Liver (tissue), 9 donors: Measurements from ENCODE around the gene TTC39A. TPM values are rescaled to one million over a fixed set of nuclear protein-coding genes. Genes with fewer than 3 reads are reported as not detected.

Source experiments
- DNase-seq: peaks from one replicate; pipeline ENCODE4 v3.0.0-alpha.2; 2017; ENCODE audit warnings: low spot score
- H3K27ac ChIP-seq, 2 donors: one replicate each; pipeline ENCODE4 v1.7.0; 2013; ENCODE audit warnings: inconsistent platforms in 2 of 2, low read length in 2 of 2, control low read depth in 1 of 2, low read depth in 1 of 2, mild to moderate bottlenecking in 1 of 2
- H3K27me3 ChIP-seq, 4 donors: one replicate each; pipeline versions ENCODE4 v1.6.1 to v1.7.0; 2013; ENCODE audit warnings: low read length in 3 of 4, inconsistent platforms in 1 of 4, mild to moderate bottlenecking in 1 of 4, moderate library complexity in 1 of 4; ENCODE audit not compliant: control insufficient read depth in 4 of 4, insufficient read depth in 4 of 4
- H3K36me3 ChIP-seq, 4 donors: one replicate each; pipeline versions ENCODE4 v1.6.1 to v1.7.0; 2013; ENCODE audit warnings: low read length in 3 of 4, mild to moderate bottlenecking in 3 of 4, low read depth in 1 of 4, moderate library complexity in 1 of 4; ENCODE audit not compliant: control insufficient read depth in 4 of 4, insufficient read depth in 3 of 4
- H3K4me1 ChIP-seq, 4 donors: one replicate each; pipeline versions ENCODE4 v1.6.1 to v1.7.0; 2013; ENCODE audit warnings: low read length in 3 of 4, mild to moderate bottlenecking in 3 of 4, moderate library complexity in 1 of 4; ENCODE audit not compliant: control insufficient read depth in 4 of 4, insufficient read depth in 4 of 4
- H3K4me3 ChIP-seq, 3 donors: one replicate each; pipeline versions ENCODE4 v1.6.1 to v1.7.0; 2013; ENCODE audit warnings: low read length in 3 of 3, control low read depth in 1 of 3, low read depth in 1 of 3, mild to moderate bottlenecking in 1 of 3
- H3K9ac ChIP-seq, 2 donors: one replicate each; pipeline ENCODE4 v1.7.0; 2013; ENCODE audit warnings: low read length in 2 of 2, mild to moderate bottlenecking in 2 of 2, moderate library complexity in 2 of 2, control low read depth in 1 of 2, low read depth in 1 of 2
- H3K9me3 ChIP-seq, 4 donors: one replicate each; pipeline versions ENCODE4 v1.6.1 to v1.7.0; 2013; ENCODE audit warnings: low read length in 3 of 4; ENCODE audit not compliant: control insufficient read depth in 4 of 4
- CTCF ChIP-seq: fragments of 150-350 bp; IDR thresholded peaks from 2 replicates; pipeline ENCODE4 v1.5.1; 2017; ENCODE audit warnings: improper control_type of control experiment, low read depth, low read length; ENCODE audit not compliant: missing input control
- FOXA1 ChIP-seq: IDR thresholded peaks from 2 replicates; pipeline ENCODE4 v1.6.1; 2016; ENCODE audit warnings: antibody characterized with exemption
- GABPA ChIP-seq, 2 donors: IDR thresholded peaks in 1 of 2; conservative IDR thresholded peaks in 1 of 2; 2 replicates each; pipeline ENCODE4 v1.6.1; 2016; ENCODE audit warnings: antibody characterized with exemption in 2 of 2, mild to moderate bottlenecking in 1 of 2, moderate library complexity in 1 of 2
- NR2F2 ChIP-seq: IDR thresholded peaks from 2 replicates; pipeline ENCODE4 v1.6.1; 2016; ENCODE audit warnings: antibody characterized with exemption
- REST ChIP-seq: IDR thresholded peaks from 2 replicates; pipeline ENCODE4 v1.6.1; 2016; ENCODE audit warnings: antibody characterized with exemption, mild to moderate bottlenecking
- RXRA ChIP-seq, 2 donors: IDR thresholded peaks; 2 replicates each; pipeline ENCODE4 v1.6.1; 2017 to 2018; ENCODE audit warnings: antibody characterized with exemption in 2 of 2, mild to moderate bottlenecking in 1 of 2
- SP1 ChIP-seq: IDR thresholded peaks from 2 replicates; pipeline ENCODE4 v1.6.1; 2018; ENCODE audit warnings: antibody characterized with exemption, mild to moderate bottlenecking
- TAF1 ChIP-seq: conservative IDR thresholded peaks from 2 replicates; pipeline ENCODE4 v1.6.1; 2016; ENCODE audit warnings: antibody characterized with exemption, mild to moderate bottlenecking
- YY1 ChIP-seq: IDR thresholded peaks from 2 replicates; pipeline ENCODE4 v1.6.1; 2016; ENCODE audit warnings: antibody characterized with exemption, mild to moderate bottlenecking
- ZBTB33 ChIP-seq: IDR thresholded peaks from 2 replicates; pipeline ENCODE4 v1.6.1; 2016; ENCODE audit warnings: antibody characterized with exemption
- WGBS: extraction: QIAGEN DNeasy Blood & Tissue Kit; methylation state at CpG from one replicate; pipeline ENCODE4 v1.1.7; 2013; 5-methylcytosine and 5-hydroxymethylcytosine counted together
- polyA plus RNA-seq, 2 donors: library from polyadenylated mRNA; stranded (reverse) in 1 of 2; unstranded in 1 of 2; fragments of 200-250 nt in 1 of 2; fragments of >200 nt in 1 of 2; fragmentation: Nextera tagmentation in 1 of 2; extraction: Ambion mirVana in 1 of 2; gene quantifications; one replicate each; pipeline versions ENCODE4 v1.2.1 to v1.2.3, GENCODE V29; 2013 to 2015
- total RNA-seq, 2 donors: library from RNA; depleted of rRNA; stranded (reverse); fragments of >200 nt; gene quantifications; one replicate each; pipeline ENCODE4 v1.2.3, GENCODE V29; 2014
- donor health status: healthy.
- donor health status: healthy.
- donor health status: healthy.
- donor health status: healthy.
- donor health status: healthy.

TTC39A gene
- total and polyA plus RNA-seq, 4 donors, result 0.32 to 1.9 (median 1.4) TPM

- no peaks in the 10 kb centered on the region for H3K9me3 ChIP-seq
- WGBS, result 92% methylated on average over 5 of the region's 5 CpGs
Measured at GRCh38 chr1:51327386-51327785, 3.0 kb downstream of the TTC39A start.

More at GRCh38 chr1:51327386-51327785, 3.0 kb downstream of the TTC39A start:
- DNase-seq, result no peak
- Histone ChIP-seq H3K36me3 (no peaks in the 10 kb centered on the region), H3K27me3 (no peaks in the 10 kb centered on the region), H3K4me3 (no peak overlapping the region), H3K4me1 (peaks cover 4 to 20% (median 14%) of the 10 kb centered on the region in 4 donors), H3K9ac (no peak overlapping the region), H3K27ac (no peak overlapping the region)
- TF ChIP-seq TAF1 (no peak), FOXA1 (no peak), YY1 (no peak), CTCF (no peak), REST (no peak), SP1 (no peak), ZBTB33 (no peak), GABPA (IDR thresholded peaks at IDR 0.05 in 1 of 2, conservative IDR thresholded peaks at IDR 0.05 in 1 of 2) (no peak), NR2F2 (no peak), RXRA (IDR thresholded peaks at IDR 0.05) (no peak)
